SK-N-SH treated with all-trans-retinoic acid at 6 μM for 48 hours (cell line): ENCODE data around the gene PALLD.

ENCODE experiments used
- CSDC2 ChIP-seq: fragments of 250-450 bp; sonication (Bioruptor Pico); IDR thresholded peaks from 2 replicates; pipeline ENCODE4 v1.5.0; 2020; ENCODE audit warnings: mild to moderate bottlenecking, moderate library complexity
- PATZ1 ChIP-seq: fragments of 250-450 bp; sonication (Bioruptor Pico); IDR thresholded peaks from 2 replicates; pipeline ENCODE4 v1.8.0; 2020; ENCODE audit warnings: mild to moderate bottlenecking, moderate library complexity, borderline replicate concordance
- PPARA ChIP-seq: fragments of 250-450 bp; sonication (Bioruptor Pico); IDR thresholded peaks from 2 replicates; pipeline ENCODE4 v1.5.0; 2020; ENCODE audit warnings: mild to moderate bottlenecking, borderline replicate concordance
- SNAI2 ChIP-seq: fragments of 250-450 bp; sonication (Bioruptor Pico); IDR thresholded peaks from 2 replicates; pipeline ENCODE4 v1.5.0; 2020; ENCODE audit warnings: mild to moderate bottlenecking, moderate library complexity
- TOX ChIP-seq: fragments of 250-450 bp; sonication (Bioruptor Pico); IDR thresholded peaks from 2 replicates; pipeline ENCODE4 v1.8.0; 2021; ENCODE audit warnings: mild to moderate bottlenecking, moderate library complexity, borderline replicate concordance
- ZC3H10 ChIP-seq: fragments of 250-450 bp; sonication (Bioruptor Pico); IDR thresholded peaks from 2 replicates; pipeline ENCODE4 v1.5.1; 2021; ENCODE audit warnings: mild to moderate bottlenecking, moderate library complexity
- ZFP30 ChIP-seq: fragments of 450-650 bp; formaldehyde crosslinking; IDR thresholded peaks from 2 replicates; pipeline ENCODE4 v1.5.0; 2022; ENCODE audit warnings: mild to moderate bottlenecking, moderate library complexity
- ZNF565 ChIP-seq: fragments of 450-650 bp; formaldehyde crosslinking; conservative IDR thresholded peaks from 2 replicates; pipeline ENCODE4 v1.5.0; 2020; ENCODE audit warnings: low read depth, mild to moderate bottlenecking, moderate library complexity
- TF ChIP-seq, protein P1 (sequence below): fragments of 250-450 bp; sonication (Bioruptor Pico); IDR thresholded peaks from 2 replicates; pipeline ENCODE4 v1.8.0; 2021; ENCODE audit warnings: low read depth, mild to moderate bottlenecking, moderate library complexity, borderline replicate concordance
- TF ChIP-seq, protein P2 (sequence below): fragments of 250-450 bp; sonication (Bioruptor Pico); IDR thresholded peaks from 2 replicates; pipeline ENCODE4 v1.5.0; 2020; ENCODE audit warnings: mild to moderate bottlenecking, moderate library complexity

GRCh38 chr4:168651864-168652263 is 155.0 kb downstream of the PALLD start:
- TF ChIP-seq PPARA (CRISPR knock-in tag) = no peak
- TF ChIP-seq, protein P1, sequence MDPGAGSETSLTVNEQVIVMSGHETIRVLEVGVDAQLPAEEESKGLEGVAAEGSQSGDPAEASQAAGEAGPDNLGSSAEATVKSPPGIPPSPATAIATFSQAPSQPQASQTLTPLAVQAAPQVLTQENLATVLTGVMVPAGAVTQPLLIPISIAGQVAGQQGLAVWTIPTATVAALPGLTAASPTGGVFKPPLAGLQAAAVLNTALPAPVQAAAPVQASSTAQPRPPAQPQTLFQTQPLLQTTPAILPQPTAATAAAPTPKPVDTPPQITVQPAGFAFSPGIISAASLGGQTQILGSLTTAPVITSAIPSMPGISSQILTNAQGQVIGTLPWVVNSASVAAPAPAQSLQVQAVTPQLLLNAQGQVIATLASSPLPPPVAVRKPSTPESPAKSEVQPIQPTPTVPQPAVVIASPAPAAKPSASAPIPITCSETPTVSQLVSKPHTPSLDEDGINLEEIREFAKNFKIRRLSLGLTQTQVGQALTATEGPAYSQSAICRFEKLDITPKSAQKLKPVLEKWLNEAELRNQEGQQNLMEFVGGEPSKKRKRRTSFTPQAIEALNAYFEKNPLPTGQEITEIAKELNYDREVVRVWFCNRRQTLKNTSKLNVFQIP (CRISPR knock-in tag) = no peak
- TF ChIP-seq TOX = no peak
- TF ChIP-seq CSDC2 (CRISPR knock-in tag) = no peak
- TF ChIP-seq SNAI2 (CRISPR knock-in tag) = no peak
- TF ChIP-seq ZFP30 (CRISPR knock-in tag) = no peak
- TF ChIP-seq, protein P2, sequence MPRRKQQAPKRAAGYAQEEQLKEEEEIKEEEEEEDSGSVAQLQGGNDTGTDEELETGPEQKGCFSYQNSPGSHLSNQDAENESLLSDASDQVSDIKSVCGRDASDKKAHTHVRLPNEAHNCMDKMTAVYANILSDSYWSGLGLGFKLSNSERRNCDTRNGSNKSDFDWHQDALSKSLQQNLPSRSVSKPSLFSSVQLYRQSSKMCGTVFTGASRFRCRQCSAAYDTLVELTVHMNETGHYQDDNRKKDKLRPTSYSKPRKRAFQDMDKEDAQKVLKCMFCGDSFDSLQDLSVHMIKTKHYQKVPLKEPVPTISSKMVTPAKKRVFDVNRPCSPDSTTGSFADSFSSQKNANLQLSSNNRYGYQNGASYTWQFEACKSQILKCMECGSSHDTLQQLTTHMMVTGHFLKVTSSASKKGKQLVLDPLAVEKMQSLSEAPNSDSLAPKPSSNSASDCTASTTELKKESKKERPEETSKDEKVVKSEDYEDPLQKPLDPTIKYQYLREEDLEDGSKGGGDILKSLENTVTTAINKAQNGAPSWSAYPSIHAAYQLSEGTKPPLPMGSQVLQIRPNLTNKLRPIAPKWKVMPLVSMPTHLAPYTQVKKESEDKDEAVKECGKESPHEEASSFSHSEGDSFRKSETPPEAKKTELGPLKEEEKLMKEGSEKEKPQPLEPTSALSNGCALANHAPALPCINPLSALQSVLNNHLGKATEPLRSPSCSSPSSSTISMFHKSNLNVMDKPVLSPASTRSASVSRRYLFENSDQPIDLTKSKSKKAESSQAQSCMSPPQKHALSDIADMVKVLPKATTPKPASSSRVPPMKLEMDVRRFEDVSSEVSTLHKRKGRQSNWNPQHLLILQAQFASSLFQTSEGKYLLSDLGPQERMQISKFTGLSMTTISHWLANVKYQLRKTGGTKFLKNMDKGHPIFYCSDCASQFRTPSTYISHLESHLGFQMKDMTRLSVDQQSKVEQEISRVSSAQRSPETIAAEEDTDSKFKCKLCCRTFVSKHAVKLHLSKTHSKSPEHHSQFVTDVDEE (CRISPR knock-in tag) = no peak
- TF ChIP-seq ZNF565 = no peak
- TF ChIP-seq PATZ1 (CRISPR knock-in tag) = no peak
- no peak for TF ChIP-seq ZC3H10 (CRISPR knock-in tag)
